Muscle layer of colon (tissue), 2 donors: ENCODE results near the gene ZCCHC3.
A peak's percentile ranks its signal among the peaks of the same experiment; 100 is the strongest.

Experiments used
- H3K27ac ChIP-seq: one replicate; pipeline ENCODE4 v1.7.0; 2013; ENCODE audit warnings: low read depth, mild to moderate bottlenecking, low read length, moderate library complexity
- H3K27me3 ChIP-seq, 2 donors: one replicate each; pipeline ENCODE4 v1.7.0; 2013; ENCODE audit warnings: low read length in 2 of 2, mild to moderate bottlenecking in 2 of 2; ENCODE audit not compliant: insufficient read depth in 2 of 2, control insufficient read depth in 1 of 2
- H3K36me3 ChIP-seq: one replicate; pipeline ENCODE4 v1.7.0; 2013; ENCODE audit warnings: mild to moderate bottlenecking, low read length; ENCODE audit not compliant: insufficient read depth
- H3K4me1 ChIP-seq: one replicate; pipeline ENCODE4 v1.7.0; 2013; ENCODE audit warnings: mild to moderate bottlenecking, low read length; ENCODE audit not compliant: insufficient read depth
- H3K4me3 ChIP-seq, 2 donors: one replicate each; pipeline ENCODE4 v1.7.0; 2013; ENCODE audit warnings: low read length in 2 of 2, low read depth in 1 of 2, mild to moderate bottlenecking in 1 of 2, moderate library complexity in 1 of 2
- H3K9ac ChIP-seq: one replicate; pipeline ENCODE4 v1.7.0; 2013; ENCODE audit warnings: low read length
- H3K9me3 ChIP-seq: one replicate; pipeline ENCODE4 v1.7.0; 2013; ENCODE audit warnings: mild to moderate bottlenecking, low read length
- donor health status: abdominal sarcoma.
- donor health status: Adenocarcinoma of cecum.

Gene ZCCHC3

DNA sequence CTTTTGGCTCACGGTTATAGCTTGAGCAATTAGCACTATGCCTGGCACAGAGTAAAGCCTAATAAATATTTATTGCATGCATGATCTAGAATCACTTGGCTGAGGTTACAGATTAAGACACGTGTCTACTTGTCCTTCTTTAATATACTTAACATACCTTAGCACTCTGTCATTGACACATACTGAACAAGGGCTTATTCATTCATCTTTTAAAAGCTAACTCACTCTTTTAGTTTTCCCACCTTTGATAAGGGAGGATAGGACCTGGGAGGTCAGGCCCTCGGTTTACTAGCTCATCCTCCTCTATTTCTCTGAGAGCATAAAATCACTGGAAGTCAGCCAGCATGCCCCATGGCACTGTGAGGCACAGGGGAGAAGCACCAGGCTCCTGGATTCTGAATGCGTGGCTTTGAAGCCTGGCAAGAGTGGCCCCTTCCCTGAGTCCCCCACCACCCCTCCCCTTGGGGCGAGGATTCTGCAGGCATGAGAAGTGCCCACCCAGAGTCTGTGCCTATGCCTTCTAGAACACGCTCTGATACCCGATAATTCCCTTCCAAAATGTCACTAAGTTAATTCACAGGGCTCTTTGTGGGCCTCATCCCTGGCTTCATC is 11.2 kb downstream of the ZCCHC3 start:
- no peak overlapping the region for H3K4me3 ChIP-seq
- H3K36me3 ChIP-seq: no peaks in the 10 kb centered on the region
- no peaks in the 10 kb centered on the region for H3K9me3 ChIP-seq
- no peaks in the 10 kb centered on the region for H3K27me3 ChIP-seq
- H3K4me1 ChIP-seq: peaks cover 10% of the 10 kb centered on the region
- H3K9ac ChIP-seq: no peak overlapping the region
- H3K27ac ChIP-seq: no peak overlapping the region

DNA sequence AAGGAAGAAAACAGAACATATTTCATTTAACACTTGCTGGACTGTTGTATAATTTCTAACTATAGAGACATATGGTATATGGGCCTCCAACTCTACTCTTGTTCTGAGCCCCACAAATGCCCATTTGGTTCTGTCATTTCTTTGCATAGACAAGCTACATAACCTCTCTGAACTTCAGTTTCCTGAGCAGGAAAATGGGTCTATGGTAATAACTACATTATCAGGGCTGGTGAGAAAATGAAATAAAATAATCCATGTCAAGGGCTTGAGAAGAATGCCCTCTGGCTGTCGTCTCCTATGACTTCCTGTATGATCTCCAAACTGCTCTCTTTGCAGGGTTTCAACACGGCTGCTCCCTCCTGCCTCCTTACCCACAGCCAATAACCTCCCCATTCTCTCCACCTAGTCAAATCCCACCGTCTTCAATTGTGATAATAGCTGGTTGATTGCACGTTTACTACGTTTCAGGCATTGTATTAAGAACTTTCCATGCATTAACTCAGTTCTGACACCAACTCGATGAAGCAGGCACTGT is 12.0 kb downstream of the ZCCHC3 start:
- Histone ChIP-seq H3K27me3 (no peaks in the 10 kb centered on the region), H3K9me3 (no peaks in the 10 kb centered on the region), H3K27ac (peak overlapping the region; percentile 98), H3K9ac (peak overlapping the region; percentile 36), H3K36me3 (no peaks in the 10 kb centered on the region), H3K4me3 (peak overlapping the region in 1 of 2 donors; percentile 76), H3K4me1 (peaks cover 10% of the 10 kb centered on the region)

- peak overlapping the region; percentile 36 for H3K9ac ChIP-seq
- H3K9me3 ChIP-seq: no peaks in the 10 kb centered on the region
- peak overlapping the region; percentile 62 to 76 for H3K4me3 ChIP-seq
- H3K27ac ChIP-seq: peak overlapping the region; percentile 98
- no peaks in the 10 kb centered on the region for H3K36me3 ChIP-seq
- H3K27me3 ChIP-seq: no peaks in the 10 kb centered on the region
- peaks cover 10% of the 10 kb centered on the region for H3K4me1 ChIP-seq
Measured at GRCh38 chr20:309841-310644, 12.7 kb downstream of the ZCCHC3 start.

DNA sequence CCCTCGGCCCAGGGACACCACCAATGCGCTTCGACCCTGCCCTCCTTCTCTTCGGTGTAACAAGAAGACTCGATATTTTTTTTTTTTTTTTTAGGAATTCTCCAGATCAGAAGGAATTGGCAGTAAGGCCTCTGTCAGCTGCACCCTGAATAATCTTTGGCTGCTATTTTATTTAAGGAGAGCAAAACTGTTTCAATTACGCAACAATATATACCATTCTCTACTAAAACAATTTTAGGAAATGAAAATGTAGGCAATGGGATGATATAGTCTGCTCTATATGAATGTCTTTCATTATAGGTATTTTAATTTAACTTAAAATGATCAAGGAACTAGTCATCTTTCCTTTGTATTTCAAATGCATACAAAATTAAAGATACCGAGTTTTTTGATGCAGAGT is 13.3 kb downstream of the ZCCHC3 start:
- Histone ChIP-seq H3K4me1 (peaks cover 10% of the 10 kb centered on the region), H3K9ac (no peak overlapping the region), H3K9me3 (no peaks in the 10 kb centered on the region), H3K4me3 (peak overlapping the region; percentile 62 to 76), H3K27ac (peak overlapping the region; percentile 98), H3K27me3 (no peaks in the 10 kb centered on the region), H3K36me3 (no peaks in the 10 kb centered on the region)

GRCh38 chr20:311609-312008 is 14.2 kb downstream of the ZCCHC3 start:
- Histone ChIP-seq H3K4me3 (no peak overlapping the region), H3K36me3 (no peaks in the 10 kb centered on the region), H3K9me3 (no peaks in the 10 kb centered on the region), H3K27ac (no peak overlapping the region), H3K9ac (no peak overlapping the region), H3K27me3 (no peaks in the 10 kb centered on the region), H3K4me1 (peaks cover 10% of the 10 kb centered on the region)

- no peak overlapping the region for H3K27ac ChIP-seq
- H3K9ac ChIP-seq: no peak overlapping the region
- H3K9me3 ChIP-seq: no peaks in the 10 kb centered on the region
- peaks cover 10% of the 10 kb centered on the region for H3K4me1 ChIP-seq
- no peaks in the 10 kb centered on the region for H3K36me3 ChIP-seq
- H3K4me3 ChIP-seq: no peak overlapping the region
- no peaks in the 10 kb centered on the region for H3K27me3 ChIP-seq
Measured at GRCh38 chr20:312067-312466, 14.7 kb downstream of the ZCCHC3 start.

DNA sequence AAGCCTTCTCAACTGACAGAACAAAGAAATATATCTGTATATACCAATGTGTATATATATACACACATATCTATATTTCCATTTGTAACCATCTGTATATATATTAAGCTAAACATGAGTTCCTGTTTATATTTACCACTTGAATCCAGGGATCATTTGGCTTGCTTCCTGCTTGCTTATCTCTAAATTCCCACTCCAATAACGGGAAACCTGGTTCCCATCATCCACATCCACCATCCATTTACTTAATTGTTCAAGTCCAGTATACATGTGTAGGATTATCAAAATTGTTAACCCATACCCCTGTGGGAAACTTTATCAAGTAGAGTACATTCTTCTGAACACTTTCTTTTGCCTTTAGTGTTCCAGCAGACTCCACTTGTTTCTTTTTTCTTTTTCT is 15.5 kb downstream of the ZCCHC3 start:
- H3K27ac ChIP-seq: no peak overlapping the region
- no peak overlapping the region for H3K9ac ChIP-seq
- H3K36me3 ChIP-seq: no peaks in the 10 kb centered on the region
- no peak overlapping the region for H3K4me3 ChIP-seq
- peaks cover 10% of the 10 kb centered on the region for H3K4me1 ChIP-seq
- no peaks in the 10 kb centered on the region for H3K27me3 ChIP-seq
- H3K9me3 ChIP-seq: no peaks in the 10 kb centered on the region

DNA sequence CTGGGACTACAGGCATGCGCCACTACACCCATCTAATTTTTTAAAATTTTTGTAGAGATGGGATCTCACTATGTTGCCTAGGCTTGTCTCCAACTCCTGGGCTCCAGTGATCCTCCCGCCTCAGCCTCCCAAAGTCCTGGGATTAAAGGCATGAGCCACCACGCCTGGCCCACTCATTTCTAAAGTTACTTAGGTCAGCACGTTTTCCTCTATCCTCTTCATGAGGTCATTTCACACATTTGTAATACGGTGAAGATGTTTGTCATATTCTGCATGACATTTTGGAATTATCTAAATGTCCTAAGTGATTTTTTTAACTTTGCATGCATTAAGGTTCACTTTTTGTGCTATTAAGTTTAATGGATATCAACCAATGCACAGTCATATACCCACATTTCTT is 16.0 kb downstream of the ZCCHC3 start:
- Histone ChIP-seq H3K27me3 (no peaks in the 10 kb centered on the region), H3K9ac (no peak overlapping the region), H3K4me1 (peaks cover 10% of the 10 kb centered on the region), H3K4me3 (no peak overlapping the region), H3K9me3 (no peaks in the 10 kb centered on the region), H3K36me3 (no peaks in the 10 kb centered on the region), H3K27ac (no peak overlapping the region)

- Histone ChIP-seq H3K27ac (no peak overlapping the region), H3K9ac (no peak overlapping the region), H3K36me3 (no peaks in the 10 kb centered on the region), H3K4me3 (no peak overlapping the region), H3K4me1 (peaks cover 10% of the 10 kb centered on the region), H3K27me3 (no peaks in the 10 kb centered on the region), H3K9me3 (no peaks in the 10 kb centered on the region)
Measured at GRCh38 chr20:313948-314347, 16.6 kb downstream of the ZCCHC3 start.

DNA sequence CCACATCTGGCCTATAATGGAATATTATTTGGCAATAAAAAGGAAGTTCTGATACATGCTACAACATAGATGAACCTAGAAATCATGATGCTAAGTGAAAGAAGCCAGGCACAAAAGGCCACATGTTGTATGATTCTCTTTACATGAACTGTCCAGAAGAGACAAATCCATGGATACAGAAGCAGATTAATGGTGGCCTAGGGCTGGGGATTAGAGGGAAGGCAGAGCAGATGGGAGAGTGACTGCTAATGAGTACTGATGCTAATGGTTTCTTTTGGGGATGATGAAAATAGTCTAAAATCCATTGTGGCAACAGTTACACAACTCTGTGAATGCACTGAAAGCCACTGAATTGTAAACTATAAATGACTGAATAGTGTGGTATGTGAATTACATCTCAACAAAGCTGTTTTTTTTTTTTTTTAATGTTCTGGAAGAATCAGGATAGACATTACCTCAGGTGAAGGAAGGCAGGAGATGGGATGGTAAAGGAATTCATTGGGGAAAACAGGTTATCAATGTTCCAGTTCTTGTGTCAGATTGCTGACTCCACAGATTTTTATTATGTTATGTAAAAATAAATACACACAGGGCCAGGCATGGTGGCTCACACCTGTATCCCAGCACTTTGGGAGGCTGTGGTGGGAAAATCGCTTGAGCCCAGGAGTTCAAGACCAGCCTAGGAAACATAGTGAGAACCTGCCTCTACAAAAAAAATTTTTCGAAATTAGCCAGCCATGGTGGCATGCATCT is 19.1 kb downstream of the ZCCHC3 start:
- no peaks in the 10 kb centered on the region for H3K4me1 ChIP-seq
- no peaks in the 10 kb centered on the region for H3K27me3 ChIP-seq
- H3K36me3 ChIP-seq: peaks cover 6% of the 10 kb centered on the region
- H3K9ac ChIP-seq: no peak overlapping the region
- no peak overlapping the region for H3K27ac ChIP-seq
- H3K4me3 ChIP-seq: no peak overlapping the region
- no peaks in the 10 kb centered on the region for H3K9me3 ChIP-seq
